CD4-positive, alpha-beta T cell treated with Interleukin-2 at 100 ng/mL for 4 hours (primary cell): ENCODE results near the gene CFAP70.

Experiments
- DNase-seq: peaks from one replicate; pipeline ENCODE4 v3.0.0-alpha.2; 2020; ENCODE audit warnings: low spot score

Gene CFAP70

DNA sequence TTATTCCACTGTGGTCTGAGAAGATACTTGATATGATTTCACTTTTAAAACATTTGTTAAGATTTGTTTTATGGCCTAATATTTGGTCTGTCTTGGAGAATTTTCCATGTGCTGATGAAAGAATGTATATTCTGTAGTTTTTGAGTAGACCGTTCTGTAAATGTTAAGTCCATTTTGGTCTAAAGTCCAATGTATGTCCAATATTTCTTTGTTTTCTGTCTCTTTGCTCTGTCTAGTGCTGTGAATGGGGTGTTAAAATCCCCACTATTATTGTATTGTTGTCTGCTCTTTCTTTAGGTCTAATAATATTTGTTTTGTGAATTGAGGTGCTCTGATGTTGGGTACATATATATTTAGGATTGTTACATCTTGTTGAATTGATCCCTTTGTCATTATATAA lies 142.9 kb downstream of the CFAP70 start:
- DNase-seq: no peak

- no peak for DNase-seq
Observed at GRCh38 chr10:73211106-73211811, 147.4 kb downstream of the CFAP70 start.

DNA sequence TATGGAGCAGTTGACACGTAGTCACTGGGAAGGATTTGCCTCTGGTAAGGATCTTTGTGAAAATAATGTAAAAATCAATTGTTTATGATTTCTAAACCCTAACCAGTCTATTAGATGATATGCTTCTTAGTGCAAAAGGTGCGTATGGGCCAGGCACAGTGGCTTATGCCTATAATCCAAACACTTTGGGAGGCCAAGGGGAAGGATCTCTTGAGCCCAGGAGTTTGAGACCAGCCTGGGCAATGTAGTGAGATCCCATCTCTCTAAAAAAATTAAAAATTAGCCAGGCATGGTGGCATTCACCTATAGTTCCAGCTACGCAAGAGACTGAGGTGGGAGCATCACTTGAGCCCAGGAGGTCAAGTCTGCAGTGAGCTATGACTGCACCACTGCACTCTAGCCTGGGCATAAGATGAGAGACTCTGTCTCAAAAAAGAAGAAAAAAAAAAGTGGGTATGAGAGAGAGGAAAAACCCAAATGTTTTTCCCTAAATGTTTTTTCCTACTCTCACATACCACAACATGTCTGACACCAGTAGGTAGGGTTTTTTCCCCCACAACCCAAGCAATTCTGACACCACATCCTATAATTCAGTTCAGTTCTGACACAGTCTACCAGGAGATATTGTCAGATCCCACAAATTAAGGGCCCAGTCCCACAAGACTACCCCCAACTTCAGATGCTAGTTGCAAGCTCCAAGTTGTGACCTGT lies 148.1 kb downstream of the CFAP70 start:
- no peak for DNase-seq

DNA sequence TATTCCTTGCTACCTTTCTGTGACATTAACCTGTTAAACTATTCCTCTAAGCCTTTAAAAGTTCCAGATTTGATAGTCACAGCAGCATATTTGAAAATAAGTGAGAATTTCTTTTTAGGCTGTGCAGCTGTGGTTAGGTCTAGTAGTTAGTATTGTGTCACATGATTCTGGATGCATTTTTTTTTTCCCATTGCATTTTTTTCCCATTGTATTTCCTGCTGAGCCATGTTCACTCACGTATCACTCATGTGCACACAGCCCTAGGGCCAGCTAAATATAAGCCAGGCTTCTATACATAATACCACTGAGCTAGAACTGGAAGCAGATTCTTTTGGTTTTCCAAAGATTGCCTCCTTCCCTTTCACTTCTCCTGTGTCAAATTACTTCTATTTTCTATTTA lies 149.0 kb downstream of the CFAP70 start:
- no peak for DNase-seq

DNA sequence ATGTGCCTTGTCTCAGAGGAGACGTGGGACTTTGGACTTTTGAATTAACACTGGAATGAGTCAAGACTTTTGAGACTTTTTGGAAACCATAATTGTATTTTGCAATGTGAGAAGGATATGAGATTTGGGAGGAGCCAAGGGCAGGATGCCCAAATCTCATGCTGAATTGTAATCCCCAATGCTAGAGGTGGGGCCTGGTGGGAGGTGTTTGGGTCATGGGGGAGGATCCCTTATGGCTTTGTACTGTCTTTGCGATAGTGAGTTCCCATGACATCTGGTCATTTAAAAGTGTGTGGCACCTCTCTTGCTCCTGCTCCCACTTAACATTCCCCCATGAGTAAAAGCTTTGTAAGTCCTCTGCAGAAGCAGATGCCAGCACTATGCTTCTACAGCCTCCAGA lies 150.8 kb downstream of the CFAP70 start:
- DNase-seq: no peak

DNA sequence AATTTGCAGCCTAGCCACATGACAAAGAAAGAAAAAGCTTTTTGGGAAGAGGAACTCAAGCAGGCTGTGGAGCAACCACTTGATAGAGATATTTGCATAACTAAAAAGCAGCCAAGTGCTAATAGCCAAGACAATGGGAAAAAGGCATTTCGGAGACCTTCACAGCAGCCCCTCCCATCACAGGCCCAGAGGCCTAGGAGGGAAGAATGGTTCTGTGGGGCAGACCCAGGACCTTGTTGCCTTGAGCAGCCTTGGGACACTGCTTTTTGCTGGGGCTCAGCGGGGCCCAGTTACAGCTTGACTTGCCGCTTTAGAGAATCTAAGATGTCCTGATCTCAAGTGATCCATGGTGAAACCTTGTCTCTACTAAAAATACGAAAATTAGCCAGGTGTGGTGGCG lies 152.3 kb downstream of the CFAP70 start:
- DNase-seq: no peak

DNA sequence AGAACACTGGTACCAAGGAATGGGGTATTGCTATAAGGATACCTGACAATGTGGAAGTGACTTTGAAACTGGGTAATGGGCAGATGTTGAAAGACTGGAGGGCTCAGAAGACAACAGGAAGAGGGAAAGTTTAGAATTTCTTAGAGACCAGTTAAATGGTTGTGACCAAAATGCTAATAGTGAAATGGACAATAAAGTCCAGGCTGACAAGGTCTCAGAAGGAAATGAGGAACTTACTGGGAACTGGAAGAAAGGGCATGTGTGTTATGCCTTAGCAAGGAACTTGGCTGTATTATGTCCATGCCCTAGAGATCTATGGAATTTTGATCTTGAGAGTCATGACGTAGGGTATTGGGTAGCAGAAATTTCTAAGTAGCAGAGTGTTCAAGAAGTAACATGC lies 152.8 kb downstream of the CFAP70 start:
- no peak for DNase-seq

DNA sequence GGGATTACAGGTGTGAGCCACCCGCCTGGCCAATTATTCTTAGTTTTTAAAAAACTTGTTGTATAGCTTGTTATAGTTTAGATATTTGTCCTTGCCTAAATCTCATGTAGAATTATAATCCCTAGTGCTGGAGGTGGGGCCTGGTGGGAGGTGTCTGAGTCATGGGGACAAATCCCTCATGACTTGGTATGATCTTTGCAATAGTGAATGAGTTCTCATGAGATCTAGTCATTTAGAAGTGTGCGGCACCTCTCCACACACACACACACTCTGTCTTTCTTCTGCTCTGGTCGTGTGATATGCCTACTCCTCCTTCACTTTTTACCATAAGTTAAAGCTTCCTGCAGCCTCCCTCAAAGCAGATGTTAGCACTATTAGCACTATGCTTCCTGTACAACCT lies 153.6 kb downstream of the CFAP70 start:
- DNase-seq: no peak
